ENCODE results near the gene NDUFB4. TPM values are rescaled to one million over a fixed set of nuclear protein-coding genes. Genes with fewer than 3 reads are reported as not detected.

NDUFB4 gene
- total RNA-seq, 2 donors from 2014 or later = 23.5 to 62.3 TPM

- no peaks in the 10 kb centered on the region for H3K9me3 ChIP-seq
- H3K36me3 ChIP-seq = no peaks in the 10 kb centered on the region
- no peak for DNase-seq (ENCODE audit: low spot score)
- H3K27me3 ChIP-seq (replicated peaks; ENCODE audit: insufficient read depth) = no peaks in the 10 kb centered on the region
- ATAC-seq (ENCODE audit: insufficient number of reproducible peaks, low FRiP score, low read depth) = no peak
- H3K4me3 ChIP-seq = no peak overlapping the region
- H3K4me1 ChIP-seq (ENCODE audit: control insufficient read depth in 1 of 2, low read depth in 2 of 2) = no peaks in the 10 kb centered on the region
- no peak overlapping the region for H3K27ac ChIP-seq
- TF ChIP-seq, protein P1, sequence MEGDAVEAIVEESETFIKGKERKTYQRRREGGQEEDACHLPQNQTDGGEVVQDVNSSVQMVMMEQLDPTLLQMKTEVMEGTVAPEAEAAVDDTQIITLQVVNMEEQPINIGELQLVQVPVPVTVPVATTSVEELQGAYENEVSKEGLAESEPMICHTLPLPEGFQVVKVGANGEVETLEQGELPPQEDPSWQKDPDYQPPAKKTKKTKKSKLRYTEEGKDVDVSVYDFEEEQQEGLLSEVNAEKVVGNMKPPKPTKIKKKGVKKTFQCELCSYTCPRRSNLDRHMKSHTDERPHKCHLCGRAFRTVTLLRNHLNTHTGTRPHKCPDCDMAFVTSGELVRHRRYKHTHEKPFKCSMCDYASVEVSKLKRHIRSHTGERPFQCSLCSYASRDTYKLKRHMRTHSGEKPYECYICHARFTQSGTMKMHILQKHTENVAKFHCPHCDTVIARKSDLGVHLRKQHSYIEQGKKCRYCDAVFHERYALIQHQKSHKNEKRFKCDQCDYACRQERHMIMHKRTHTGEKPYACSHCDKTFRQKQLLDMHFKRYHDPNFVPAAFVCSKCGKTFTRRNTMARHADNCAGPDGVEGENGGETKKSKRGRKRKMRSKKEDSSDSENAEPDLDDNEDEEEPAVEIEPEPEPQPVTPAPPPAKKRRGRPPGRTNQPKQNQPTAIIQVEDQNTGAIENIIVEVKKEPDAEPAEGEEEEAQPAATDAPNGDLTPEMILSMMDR (IDR thresholded peaks at IDR 0.05) = no peak
Measured at GRCh38 chr3:120587332-120587975, 8.7 kb upstream of the NDUFB4 start.

DNA sequence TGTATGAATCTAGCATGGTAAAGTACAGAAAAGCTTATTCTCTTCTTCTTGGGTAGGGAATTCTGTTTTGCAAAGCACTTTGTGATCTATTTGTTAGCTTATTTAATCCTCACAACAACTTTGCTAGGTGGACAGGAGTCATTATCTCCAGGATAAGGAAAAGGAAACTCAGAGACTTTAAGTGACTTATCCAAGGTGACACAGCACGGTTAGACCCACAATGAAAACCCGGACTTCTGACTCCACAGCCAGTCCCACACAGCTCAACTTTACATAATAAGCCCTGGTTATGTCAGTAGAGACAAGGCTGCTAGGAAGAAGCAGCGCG is 384 bp upstream of the NDUFB4 start:
- Histone ChIP-seq H3K9me3 (no peaks in the 10 kb centered on the region), H3K36me3 (peaks cover 3% of the 10 kb centered on the region), H3K27me3 (replicated peaks; ENCODE audit: insufficient read depth) (no peaks in the 10 kb centered on the region), H3K4me3 (peak overlapping the region; percentile 89), H3K4me1 (ENCODE audit: control insufficient read depth in 1 of 2, low read depth in 2 of 2) (peaks cover 13 to 31% of the 10 kb centered on the region in 2 donors), H3K27ac (peak overlapping the region; percentile 52 to 78)
- ATAC-seq (ENCODE audit: insufficient number of reproducible peaks, low FRiP score, low read depth) (no peak), DNase-seq (ENCODE audit: low spot score) (no peak)
- TF ChIP-seq, protein P1 (IDR thresholded peaks at IDR 0.05) = no peak

GRCh38 chr3:120596853-120597223 is 702 bp downstream of the NDUFB4 start:
- peak overlapping the region; percentile 78 to 80 for H3K27ac ChIP-seq
- peak overlapping the region; percentile 89 for H3K4me3 ChIP-seq
- no peaks in the 10 kb centered on the region for H3K27me3 ChIP-seq (replicated peaks; ENCODE audit: insufficient read depth)
- TF ChIP-seq, protein P1 (IDR thresholded peaks at IDR 0.05) = no peak
- DNase-seq (ENCODE audit: low spot score) (no peak), ATAC-seq (ENCODE audit: insufficient number of reproducible peaks, low FRiP score, low read depth) (no peak)
- no peaks in the 10 kb centered on the region for H3K9me3 ChIP-seq
- peaks cover 13 to 31% of the 10 kb centered on the region in 2 donors for H3K4me1 ChIP-seq (ENCODE audit: control insufficient read depth in 1 of 2, low read depth in 2 of 2)
- H3K36me3 ChIP-seq = peaks cover 8% of the 10 kb centered on the region

DNA sequence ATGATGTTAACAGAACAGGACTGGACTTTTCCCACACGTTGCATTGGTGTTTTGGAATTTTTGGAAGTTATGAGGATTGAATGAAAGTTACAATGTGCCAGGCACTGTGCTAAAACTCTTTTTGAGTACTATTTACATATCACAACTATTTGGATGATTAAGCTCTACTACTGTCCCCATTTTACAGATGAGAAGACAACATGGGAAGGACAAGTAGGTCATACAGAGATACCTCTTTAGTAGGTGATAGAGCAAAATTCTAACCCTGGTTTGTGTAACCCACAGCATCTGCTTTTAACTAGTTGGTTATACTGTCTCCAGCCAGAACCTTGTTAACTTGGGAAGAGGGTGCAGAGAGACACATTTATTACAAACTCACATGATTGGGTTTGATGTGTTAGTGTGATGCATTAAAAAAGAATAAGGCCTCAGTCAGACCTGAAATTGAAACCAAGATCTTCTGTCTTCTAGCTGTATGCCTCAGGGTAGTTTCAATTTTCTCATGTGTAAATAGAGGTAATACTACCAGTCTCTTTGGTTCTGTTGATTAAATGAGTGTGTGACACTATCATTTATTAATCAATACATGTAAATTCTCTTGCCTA is 1.4 kb downstream of the NDUFB4 start:
- Histone ChIP-seq H3K36me3 (peaks cover 8% of the 10 kb centered on the region), H3K27me3 (replicated peaks; ENCODE audit: insufficient read depth) (no peaks in the 10 kb centered on the region)
- DNase-seq (ENCODE audit: low spot score) = no peak

DNA sequence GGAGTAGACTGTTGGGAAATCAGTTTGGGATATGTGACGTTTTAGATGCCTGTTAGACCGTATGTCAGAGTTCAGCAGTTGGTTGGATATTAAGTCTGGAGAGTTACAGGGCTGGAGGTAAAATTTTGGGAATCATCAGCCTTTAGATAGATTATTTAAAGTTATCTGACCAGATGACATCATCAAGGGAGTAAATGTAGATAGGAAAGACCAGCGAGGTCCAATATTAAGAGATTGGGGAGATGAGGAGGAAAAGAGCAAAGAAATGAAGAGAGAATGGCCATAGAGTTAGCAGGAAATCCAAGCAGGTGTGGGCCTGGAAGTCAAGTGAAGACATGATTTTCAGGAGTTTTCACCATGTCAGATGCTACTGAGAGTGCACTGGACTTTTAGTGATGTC is 3.1 kb downstream of the NDUFB4 start:
- Histone ChIP-seq H3K27me3 (replicated peaks; ENCODE audit: insufficient read depth) (no peaks in the 10 kb centered on the region), H3K36me3 (peaks cover 13% of the 10 kb centered on the region), H3K4me3 (no peak overlapping the region), H3K27ac (peak overlapping the region in 1 of 2 donors; percentile 18), H3K9me3 (no peaks in the 10 kb centered on the region), H3K4me1 (ENCODE audit: control insufficient read depth in 1 of 2, low read depth in 2 of 2) (peaks cover 13 to 31% of the 10 kb centered on the region in 2 donors)
- no peak for DNase-seq (ENCODE audit: low spot score)
- ATAC-seq (ENCODE audit: insufficient number of reproducible peaks, low FRiP score, low read depth) = no peak
- TF ChIP-seq, protein P1 (IDR thresholded peaks at IDR 0.05) = no peak

More for the DNA sequence above, 1.4 kb downstream of the NDUFB4 start:
- TF ChIP-seq, protein P1 (IDR thresholded peaks at IDR 0.05) = no peak
- H3K4me1 ChIP-seq (ENCODE audit: control insufficient read depth in 1 of 2, low read depth in 2 of 2) = peaks cover 13 to 31% of the 10 kb centered on the region in 2 donors
- H3K4me3 ChIP-seq = peak overlapping the region; percentile 89
- no peak overlapping the region for H3K27ac ChIP-seq
- H3K9me3 ChIP-seq = no peaks in the 10 kb centered on the region
- ATAC-seq (ENCODE audit: insufficient number of reproducible peaks, low FRiP score, low read depth) = no peak
